Heart left ventricle (tissue), 16 donors: ENCODE results near the gene TCF23. TPM values are rescaled to one million over a fixed set of nuclear protein-coding genes. Genes with fewer than 3 reads are reported as not detected.

Experiments used
- ATAC-seq, 4 donors: fragments of 200-7000 bp; cut with Tn5 transposase; one replicate each; pipeline ENCODE4 v1.9.1; 2020 to 2022; ENCODE audit warnings: moderate library complexity in 4 of 4, mild to moderate bottlenecking in 3 of 4, moderate number of reproducible peaks in 1 of 4
- DNase-seq, 5 donors: peaks; one replicate each; pipeline ENCODE4 v3.0.0-alpha.2; 2020
- H3K27ac ChIP-seq, 12 donors: fragments of 200-600 bp; sonication (generic) in 4 of 12; one replicate each; pipeline versions ENCODE4 v1.5.0 to v1.8.0; 2016 to 2022; ENCODE audit warnings: mild to moderate bottlenecking in 2 of 12
- H3K27me3 ChIP-seq, 9 donors: fragments of 200-600 bp; sonication (generic) in 2 of 9; one replicate each; pipeline versions ENCODE4 v1.5.1 to v1.8.0; 2016 to 2022; ENCODE audit warnings: mild to moderate bottlenecking in 3 of 9
- H3K36me3 ChIP-seq, 9 donors: fragments of 200-600 bp; sonication (generic) in 2 of 9; one replicate each; pipeline versions ENCODE4 v1.5.0 to v1.8.0; 2018 to 2022; ENCODE audit warnings: mild to moderate bottlenecking in 2 of 9
- H3K4me1 ChIP-seq, 12 donors: fragments of 200-600 bp; sonication (generic) in 4 of 12; one replicate each; pipeline versions ENCODE4 v1.5.0 to v1.8.0; 2016 to 2022; ENCODE audit warnings: mild to moderate bottlenecking in 3 of 12
- H3K4me3 ChIP-seq, 12 donors: fragments of 200-600 bp; sonication (generic) in 4 of 12; one replicate each; pipeline versions ENCODE4 v1.5.0 to v1.8.0; 2017 to 2022; ENCODE audit warnings: mild to moderate bottlenecking in 9 of 12, moderate library complexity in 4 of 12
- H3K9me3 ChIP-seq, 12 donors: fragments of 200-600 bp; sonication (generic) in 4 of 12; one replicate each; pipeline versions ENCODE4 v1.5.0 to v1.8.0; 2016 to 2022; ENCODE audit warnings: mild to moderate bottlenecking in 1 of 12
- CTCF ChIP-seq, 12 donors: fragments of 200-600 bp; sonication (generic) in 4 of 12; IDR thresholded peaks; one replicate each; pipeline versions ENCODE4 v1.5.0 to v1.8.0; 2018 to 2022; ENCODE audit warnings: antibody characterized with exemption in 12 of 12, mild to moderate bottlenecking in 5 of 12
- POLR2A ChIP-seq, 2 donors: fragments of 450-650 bp; IDR thresholded peaks; one replicate each; pipeline ENCODE4 v1.6.1; 2017; ENCODE audit warnings: antibody characterized with exemption in 2 of 2, mild to moderate bottlenecking in 2 of 2, moderate library complexity in 2 of 2
- WGBS, 4 donors: extraction: QIAGEN DNeasy Blood & Tissue Kit in 2 of 4; methylation state at CpG; one replicate each; pipeline versions ENCODE4 v1.1.5 to v1.1.7; 2013 to 2018; 5-methylcytosine and 5-hydroxymethylcytosine counted together
- intact Hi-C, 10 donors: fragments of 100-400 bp; cut with DNase I; formaldehyde crosslinking; loops; one replicate each; pipeline versions ENCODE4 v1.11.1 to v1.14.2; 2022
- polyA plus RNA-seq, 2 donors: library from polyadenylated mRNA; stranded (reverse); fragments of 200-250 nt; gene quantifications; one replicate each; pipeline ENCODE4 v1.2.3, GENCODE V29; 2013
- total RNA-seq, 9 donors: library from RNA; depleted of rRNA in 2 of 9; stranded (reverse); fragments of >200 nt in 2 of 9; fragmentation: NEBNext Ultra II Directional in 3 of 9; extraction: Animal tissue kit (Norgen Biotek cat#: 25700) in 3 of 9; gene quantifications; one replicate each; pipeline versions ENCODE4 v1.1.0 to v1.2.4, GENCODE V29; 2016 to 2023
- donor health status: ischemic (EF 13 %, LVEDD 7.1; RV severe dilation, severe dysfunction).
- donor health status: healthy with polysubstance abuse.
- donor health status: DM: no; HTN: yes; CAD: no.
- donor health status: DM: no; HTN: no; CAD: no.
- donor health status: ischemic (EF 25% LVEDD 6.9; RV normal size, moderate dysfunction).
- donor health status: ischemic (EF 25% LVEDD 5.7; RV mildly dilated, moderate dysfunction).
- donor health status: healthy.
- donor health status: DM: yes; HTN: yes; CAD: no.
- donor health status: ischemic (EF 35%, LVEDD 5.7; RV mildly dilated, moderate dysfunction).
- donor health status: nonischemic (EF 11% LVEDD 7.7; RV severe dilation, severe dysfunction).
- donor health status: DM: yes; HTN: yes; CAD: no.
- donor health status: PGD.
- donor health status: ischemic (EF 29% LVEDD 5.4; RV normal size, mild dysfunction).
- donor health status: nonischemic (EF 23%, LVEDD 6.1; RV moderate dilation, normal function).

TCF23 gene
- total and polyA plus RNA-seq, 11 donors = 0.04 to 0.85 (median 0.07) TPM; not detected in 6

GRCh38 chr2:27155069-27155520 is 6.3 kb downstream of the TCF23 start:
- intact Hi-C loops = no loop called here
- no peak for TF ChIP-seq CTCF (IDR thresholded peaks at IDR 0.05)
- TF ChIP-seq POLR2A (IDR thresholded peaks at IDR 0.05) = no peak
- DNase-seq (no peak), ATAC-seq (no peak)
- H3K4me3 ChIP-seq = no peak overlapping the region
- peaks cover 0 to 5% (median 0%) of the 10 kb centered on the region in 9 donors for H3K27me3 ChIP-seq
- no peaks in the 10 kb centered on the region for H3K36me3 ChIP-seq
- no peaks in the 10 kb centered on the region for H3K9me3 ChIP-seq
- no peak overlapping the region for H3K27ac ChIP-seq
- 71 to 83% (median 78%) methylated on average over 9 of the region's 9 CpGs for WGBS, 4 donors
- no peaks in the 10 kb centered on the region for H3K4me1 ChIP-seq

GRCh38 chr2:27158468-27158867 is 9.7 kb downstream of the TCF23 start:
- no peak for TF ChIP-seq CTCF (IDR thresholded peaks at IDR 0.05)
- TF ChIP-seq POLR2A (IDR thresholded peaks at IDR 0.05) = no peak
- no peak for ATAC-seq
- DNase-seq = no peak
- 57 to 69% (median 66%) methylated on average over 6 of the region's 6 CpGs for WGBS, 4 donors
- no peaks in the 10 kb centered on the region for H3K36me3 ChIP-seq
- no peak overlapping the region for H3K4me3 ChIP-seq
- H3K27ac ChIP-seq = no peak overlapping the region
- H3K27me3 ChIP-seq = peaks cover 0 to 8% (median 0%) of the 10 kb centered on the region in 9 donors
- H3K4me1 ChIP-seq = no peaks in the 10 kb centered on the region
- intact Hi-C loops = no loop called here
- no peaks in the 10 kb centered on the region for H3K9me3 ChIP-seq

DNA sequence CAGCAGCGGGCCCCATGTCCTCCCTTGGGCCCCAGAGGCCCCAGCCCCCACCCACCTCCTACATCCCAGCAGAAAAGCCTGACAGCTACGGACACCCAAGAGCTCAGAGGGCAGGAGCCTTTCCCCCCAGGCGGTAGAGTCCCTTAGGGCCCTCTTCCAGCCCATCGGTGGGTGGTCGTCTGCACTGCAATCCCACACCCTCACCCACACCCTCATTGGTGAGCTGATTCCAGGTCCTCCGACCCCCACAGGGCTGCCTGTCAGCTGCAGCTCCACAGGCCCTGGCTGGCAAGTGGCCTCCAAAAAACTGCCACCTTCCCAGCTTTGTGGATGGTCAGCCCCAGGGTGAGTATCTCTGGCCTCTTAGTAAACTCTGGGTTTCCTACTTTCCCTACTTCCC is 10.5 kb downstream of the TCF23 start:
- H3K36me3 ChIP-seq = no peaks in the 10 kb centered on the region

GRCh38 chr2:27160191-27160590 is 11.4 kb downstream of the TCF23 start:
- H3K4me1 ChIP-seq = no peaks in the 10 kb centered on the region
- no peak overlapping the region for H3K4me3 ChIP-seq
- H3K27ac ChIP-seq = no peak overlapping the region
- DNase-seq (no peak), ATAC-seq (no peak)
- peaks cover 0 to 8% (median 0%) of the 10 kb centered on the region in 9 donors for H3K27me3 ChIP-seq
- no peaks in the 10 kb centered on the region for H3K36me3 ChIP-seq
- intact Hi-C loops = no loop called here
- WGBS, 4 donors = 76 to 85% (median 78%) methylated on average over 9 of the region's 9 CpGs
- no peaks in the 10 kb centered on the region for H3K9me3 ChIP-seq
- TF ChIP-seq CTCF (IDR thresholded peaks at IDR 0.05) (no peak), POLR2A (IDR thresholded peaks at IDR 0.05) (no peak)

More for the DNA sequence above, 10.5 kb downstream of the TCF23 start:
- Histone ChIP-seq H3K4me3 (no peak overlapping the region), H3K27me3 (peaks cover 0 to 8% (median 0%) of the 10 kb centered on the region in 9 donors), H3K27ac (no peak overlapping the region), H3K4me1 (no peaks in the 10 kb centered on the region), H3K9me3 (no peaks in the 10 kb centered on the region)
- no peak for TF ChIP-seq POLR2A (IDR thresholded peaks at IDR 0.05)
- TF ChIP-seq CTCF (IDR thresholded peaks at IDR 0.05) = no peak
- peak in 1 of 4 donors; percentile 20 for ATAC-seq
- intact Hi-C loops = no loop called here
- DNase-seq = no peak
- WGBS, 4 donors = 53 to 73% (median 71%) methylated on average over 4 to 6 of the region's 6 CpGs
